Ishikawa (cell line): Measurements from ENCODE around the gene FCN2.

ENCODE experiments used
- EP300 ChIP-seq: IDR thresholded peaks from 2 replicates; pipeline ENCODE4 v1.6.1; 2012; ENCODE audit warnings: borderline replicate concordance
- MAX ChIP-seq: IDR thresholded peaks from 2 replicates; pipeline ENCODE4 v1.6.1; 2012
- NFIC ChIP-seq: IDR thresholded peaks from 2 replicates; pipeline ENCODE4 v1.6.1; 2012
- RAD21 ChIP-seq: IDR thresholded peaks from 2 replicates; pipeline ENCODE4 v1.6.1; 2012; ENCODE audit warnings: low read depth
- TAF1 ChIP-seq: IDR thresholded peaks from 2 replicates; pipeline ENCODE4 v1.6.1; 2012; ENCODE audit warnings: low read depth, mild to moderate bottlenecking
- TCF12 ChIP-seq: IDR thresholded peaks from 2 replicates; pipeline ENCODE4 v1.6.1; 2012; ENCODE audit warnings: low read depth
- YY1 ChIP-seq: IDR thresholded peaks from 2 replicates; pipeline ENCODE4 v1.6.1; 2012; ENCODE audit warnings: low read depth

DNA sequence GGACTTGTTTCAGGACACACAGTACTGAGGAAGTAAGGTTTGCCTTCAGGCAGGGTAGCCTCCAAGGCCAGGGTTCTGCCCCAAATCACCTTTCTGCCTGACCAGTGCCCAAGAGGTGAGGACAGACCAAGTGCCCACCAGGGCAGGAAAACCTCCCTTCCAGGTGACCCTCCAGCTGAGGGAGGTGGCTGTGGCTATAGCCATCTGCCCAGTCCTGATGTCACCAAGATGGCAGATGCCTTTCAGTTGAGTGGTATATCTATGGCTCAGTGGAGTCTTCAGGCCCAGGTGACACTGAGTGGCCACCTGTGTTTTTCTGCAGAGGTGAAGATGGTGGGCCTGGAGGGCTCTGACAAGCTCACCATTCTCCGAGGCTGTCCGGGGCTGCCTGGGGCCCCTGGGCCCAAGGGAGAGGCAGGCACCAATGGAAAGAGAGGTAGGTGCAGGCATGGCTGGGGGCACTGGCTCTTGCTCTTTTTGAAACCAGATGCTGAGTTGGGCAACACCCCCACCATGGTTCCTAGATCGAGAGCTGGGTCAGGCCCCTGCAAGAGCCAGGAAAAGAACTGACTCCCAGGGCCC is 1.7 kb downstream of the FCN2 start:
- TF ChIP-seq YY1 (no peak), MAX (no peak), RAD21 (no peak), TCF12 (no peak), NFIC (no peak), EP300 (no peak), TAF1 (no peak)
